HepG2 (cell line): ENCODE data around the gene SKP1. TPM values are rescaled to one million over a fixed set of nuclear protein-coding genes. Genes with fewer than 3 reads are reported as not detected.
A peak's percentile ranks its signal among the peaks of the same experiment; 100 is the strongest.

Source experiments
- CBFB ChIP-seq: sonication (generic); formaldehyde crosslinking; IDR thresholded peaks from 2 replicates; pipeline ENCODE4 v1.4.0; 2020; ENCODE audit warnings: missing genetic modification reagents
- DNMT3B ChIP-seq: conservative IDR thresholded peaks from 2 replicates; pipeline ENCODE4 v1.6.1; 2016; ENCODE audit warnings: missing biosample characterization, control low read depth
- E2F5 ChIP-seq: sonication (generic); formaldehyde crosslinking; conservative IDR thresholded peaks from 2 replicates; pipeline ENCODE4 v1.4.0; 2020; ENCODE audit warnings: missing genetic modification reagents
- ERF ChIP-seq: IDR thresholded peaks from 2 replicates; pipeline ENCODE4 v1.6.1; 2018; ENCODE audit warnings: missing biosample characterization, missing genetic modification reagents
- FLYWCH1 ChIP-seq: sonication (generic); formaldehyde crosslinking; IDR thresholded peaks from 2 replicates; pipeline ENCODE4 v1.8.1; 2023; ENCODE audit warnings: mild to moderate bottlenecking, missing genetic modification reagents
- GABPA ChIP-seq, 2 experiments: IDR thresholded peaks; 2 replicates each; pipeline ENCODE4 v1.6.1; 2011 to 2016; ENCODE audit warnings: low read depth in 2 of 2, low read length in 1 of 2, missing biosample characterization in 1 of 2, missing genetic modification characterization in 1 of 2
- GLI4 ChIP-seq: sonication (generic); formaldehyde crosslinking; IDR thresholded peaks from 2 replicates; pipeline ENCODE4 v1.5.1; 2020; ENCODE audit warnings: missing genetic modification reagents, mild to moderate bottlenecking, moderate library complexity, borderline replicate concordance
- GPN1 ChIP-seq: sonication (generic); formaldehyde crosslinking; IDR thresholded peaks from 2 replicates; pipeline ENCODE4 v1.5.1; 2020; ENCODE audit warnings: missing genetic modification reagents, borderline replicate concordance
- HOXD1 ChIP-seq: sonication (generic); formaldehyde crosslinking; IDR thresholded peaks from 2 replicates; pipeline ENCODE4 v1.5.0; 2020; ENCODE audit warnings: missing genetic modification reagents
- MIER3 ChIP-seq: IDR thresholded peaks from 2 replicates; pipeline ENCODE4 v1.6.1; 2016; ENCODE audit warnings: missing compliant biosample characterization, borderline replicate concordance
- NFKBIZ ChIP-seq: IDR thresholded peaks from 2 replicates; pipeline ENCODE4 v1.6.1; 2018; ENCODE audit warnings: missing genetic modification reagents, missing compliant biosample characterization
- PBX3 ChIP-seq: sonication (generic); formaldehyde crosslinking; IDR thresholded peaks from 2 replicates; pipeline ENCODE4 v1.8.1; 2023; ENCODE audit warnings: missing genetic modification reagents, inconsistent platforms, borderline replicate concordance
- PRMT3 ChIP-seq: sonication (generic); formaldehyde crosslinking; IDR thresholded peaks from 2 replicates; pipeline ENCODE4 v1.8.1; 2022; ENCODE audit warnings: low read depth, mild to moderate bottlenecking, moderate library complexity, missing genetic modification reagents, borderline replicate concordance
- PTBP1 ChIP-seq: fragments of 200-400 bp; formaldehyde crosslinking; IDR thresholded peaks from 2 replicates; pipeline ENCODE4 v1.6.1; 2018; ENCODE audit warnings: low read length, low read depth; ENCODE audit not compliant: poor library complexity, severe bottlenecking
- RXRA ChIP-seq: sonication (generic); formaldehyde crosslinking; IDR thresholded peaks from 2 replicates; pipeline ENCODE4 v1.5.1; 2020; ENCODE audit warnings: missing genetic modification reagents
- ZBTB46 ChIP-seq: sonication (generic); formaldehyde crosslinking; IDR thresholded peaks from 2 replicates; pipeline ENCODE4 v1.4.0; 2020; ENCODE audit warnings: mild to moderate bottlenecking, missing genetic modification reagents, borderline replicate concordance
- ZFY ChIP-seq: sonication (generic); formaldehyde crosslinking; IDR thresholded peaks from 2 replicates; pipeline ENCODE4 v1.4.0; 2020; ENCODE audit warnings: missing genetic modification reagents
- ZNF274 ChIP-seq: sonication (generic); formaldehyde crosslinking; IDR thresholded peaks from 2 replicates; pipeline ENCODE4 v1.5.1; 2020; ENCODE audit warnings: mild to moderate bottlenecking, missing genetic modification reagents
- ZNF333 ChIP-seq: sonication (generic); formaldehyde crosslinking; IDR thresholded peaks from 2 replicates; pipeline ENCODE4 v1.4.0; 2020; ENCODE audit warnings: mild to moderate bottlenecking, missing genetic modification reagents, borderline replicate concordance
- ZNF746 ChIP-seq: sonication (generic); formaldehyde crosslinking; IDR thresholded peaks from 2 replicates; pipeline ENCODE4 v1.8.0; 2022; ENCODE audit warnings: mild to moderate bottlenecking, missing genetic modification reagents
- ZNF777 ChIP-seq: sonication (generic); formaldehyde crosslinking; IDR thresholded peaks from 2 replicates; pipeline ENCODE4 v1.4.0; 2020; ENCODE audit warnings: missing genetic modification reagents
- ZNF839 ChIP-seq: sonication (generic); formaldehyde crosslinking; IDR thresholded peaks from 2 replicates; pipeline ENCODE4 v1.4.0; 2020; ENCODE audit warnings: missing genetic modification reagents, mild to moderate bottlenecking, borderline replicate concordance
- polyA plus RNA-seq, 8 experiments: library from polyadenylated mRNA; depleted of rRNA in 3 of 8; stranded (reverse) in 7 of 8; unstranded in 1 of 8; fragments of >200 nt; fragmentation: Illumina TruSeq in 4 of 8; extraction: Trizol in 4 of 8; gene quantifications; 2 replicates each; pipeline versions ENCODE4 v1.2.1 to v1.2.3, GENCODE V29; 2011 to 2016; ENCODE audit warnings: low read depth in 4 of 8, missing spikeins in 1 of 8, mixed read lengths in 1 of 8; ENCODE audit not compliant: insufficient read depth in 1 of 8
- total RNA-seq, 5 experiments: library from RNA; depleted of rRNA; stranded (reverse); fragments of >200 nt; fragmentation: Illumina TruSeq; extraction: Trizol; gene quantifications; 2 replicates each; pipeline ENCODE4 v1.2.3, GENCODE V29; 2016; ENCODE audit warnings: low read depth in 1 of 5
- TF ChIP-seq, protein P1 (sequence below): sonication (generic); formaldehyde crosslinking; IDR thresholded peaks from 2 replicates; pipeline ENCODE4 v1.5.0; 2020; ENCODE audit warnings: missing genetic modification reagents, mild to moderate bottlenecking, borderline replicate concordance
- TF ChIP-seq, protein P2 (sequence below): sonication (generic); formaldehyde crosslinking; IDR thresholded peaks from 2 replicates; pipeline ENCODE4 v1.5.0; 2020; ENCODE audit warnings: missing genetic modification reagents

SKP1 gene
- total and polyA plus RNA-seq, 2 of the 13 experiments (the other 11 are each of a cell fraction or from before 2014, with no cell fraction given), result 134 to 340 TPM

DNA sequence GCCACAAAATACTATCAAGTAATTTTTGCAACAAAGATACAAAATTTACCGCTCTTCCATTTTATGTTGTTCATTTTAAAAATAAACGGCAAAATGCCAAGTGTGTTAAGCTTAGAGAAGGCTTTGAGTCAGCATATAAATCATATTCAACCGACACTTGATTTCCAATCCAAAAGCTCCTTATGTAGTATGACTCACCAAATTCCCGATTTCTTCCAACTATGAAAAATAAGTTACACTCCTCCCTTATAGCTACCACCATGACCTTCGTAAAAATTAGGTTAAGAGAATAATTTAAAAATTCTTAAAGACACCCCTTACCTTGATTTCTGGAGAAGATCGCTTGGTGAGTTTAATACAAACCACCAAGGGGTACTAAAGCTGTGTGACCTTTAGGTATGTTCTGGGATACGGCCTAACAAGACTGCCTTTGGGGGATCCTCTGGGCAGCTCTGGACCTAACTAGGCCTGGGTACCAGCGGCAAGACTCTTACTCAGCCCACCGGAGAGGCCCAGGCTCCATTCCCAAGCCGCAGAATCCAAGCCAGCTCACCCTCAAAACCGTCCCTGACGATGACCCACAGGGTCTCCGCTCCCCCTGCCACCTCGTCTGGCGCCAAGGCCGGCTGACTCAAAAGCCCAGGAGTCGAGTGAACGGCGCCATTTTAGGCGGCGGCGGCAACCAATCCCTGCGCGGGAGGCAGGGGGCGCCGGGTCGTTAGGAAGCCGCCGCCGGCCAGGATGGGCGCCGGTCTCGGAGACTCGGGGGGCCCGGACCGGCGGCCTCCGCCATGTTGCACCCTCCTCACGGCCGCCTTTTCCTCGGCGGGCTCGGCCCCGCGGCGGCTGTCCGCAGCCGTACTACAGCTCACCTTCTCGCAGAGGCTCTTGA, 48.4 kb upstream of the SKP1 start (continued):
- TF ChIP-seq, protein P1, sequence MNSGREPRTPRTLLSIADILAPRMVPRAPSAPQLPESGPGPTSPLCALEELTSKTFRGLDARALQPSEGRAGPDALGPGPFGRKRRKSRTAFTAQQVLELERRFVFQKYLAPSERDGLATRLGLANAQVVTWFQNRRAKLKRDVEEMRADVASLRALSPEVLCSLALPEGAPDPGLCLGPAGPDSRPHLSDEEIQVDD, result 0 out of 2 replicates have a peak, but pooled peaks have one; percentile 23
- TF ChIP-seq ZFY (CRISPR knock-in tag), result peak; percentile 69
- TF ChIP-seq ZNF746 (CRISPR knock-in tag), result no peak
- 0 out of 2 replicates have a peak, but pooled peaks have one; percentile 12 for TF ChIP-seq NFKBIZ (CRISPR knock-in tag)
- TF ChIP-seq PRMT3, result no peak
- no peak for TF ChIP-seq DNMT3B (CRISPR knock-in tag)
- no peak for TF ChIP-seq GABPA (IDR thresholded peaks at IDR 0.05; ENCODE audit: low read depth, low read length)
- no peak for TF ChIP-seq GABPA (CRISPR knock-in tag; IDR thresholded peaks at IDR 0.05; ENCODE audit: low read depth)
- no peak for TF ChIP-seq ZNF777 (CRISPR knock-in tag)
- TF ChIP-seq, protein P2, sequence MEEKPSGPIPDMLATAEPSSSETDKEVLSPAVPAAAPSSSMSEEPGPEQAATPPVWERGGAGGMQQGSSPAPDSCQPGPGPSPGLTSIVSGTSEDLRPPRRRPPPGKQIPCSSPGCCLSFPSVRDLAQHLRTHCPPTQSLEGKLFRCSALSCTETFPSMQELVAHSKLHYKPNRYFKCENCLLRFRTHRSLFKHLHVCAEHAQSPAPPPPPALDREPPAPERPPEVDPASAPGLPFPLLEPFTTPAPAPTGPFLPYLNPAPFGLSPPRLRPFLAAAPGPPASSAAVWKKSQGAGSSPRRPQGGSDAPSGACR (CRISPR knock-in tag), result peak; percentile 75; the same call in 1 of the 2 replicates
- TF ChIP-seq E2F5 (CRISPR knock-in tag), result 0 out of 2 replicates have a peak, but pooled peaks have one; percentile 15
- TF ChIP-seq ZNF839 (CRISPR knock-in tag), result 0 out of 2 replicates have a peak, but pooled peaks have one; percentile 55
- TF ChIP-seq ZBTB46 (CRISPR knock-in tag), result no peak
- TF ChIP-seq RXRA (CRISPR knock-in tag), result 0 out of 2 replicates have a peak, but pooled peaks have one; percentile 6
- TF ChIP-seq ZNF274 (CRISPR knock-in tag), result no peak
- no peak for TF ChIP-seq MIER3 (CRISPR knock-in tag)
- TF ChIP-seq CBFB (CRISPR knock-in tag), result no peak
- no peak for TF ChIP-seq PTBP1
- 0 out of 2 replicates have a peak, but pooled peaks have one; percentile 21 for TF ChIP-seq ERF (CRISPR knock-in tag)
- peak; percentile 14; the same call in 1 of the 2 replicates for TF ChIP-seq GLI4 (CRISPR knock-in tag)
- no peak for TF ChIP-seq HOXD1 (CRISPR knock-in tag)
- TF ChIP-seq ZNF333 (CRISPR knock-in tag), result 0 out of 2 replicates have a peak, but pooled peaks have one; percentile 90
- TF ChIP-seq PBX3 (CRISPR knock-in tag), result 0 out of 2 replicates have a peak, but pooled peaks have one; percentile 17
- no peak for TF ChIP-seq FLYWCH1 (CRISPR knock-in tag)
- TF ChIP-seq GPN1 (CRISPR knock-in tag), result no peak
